ENCODE results near the gene GNRHR. TPM values are rescaled to one million over a fixed set of nuclear protein-coding genes. Genes with fewer than 3 reads are reported as not detected.

The GNRHR gene
- not detected in 5 replicates for total RNA-seq (2022; extraction: Qiagen RNA extraction; ENCODE audit: low read depth)

GRCh38 chr4:67754288-67754687 is at the start of gene GNRHR:
TSS of gene GNRHR (minus strand) at chr4:67754388. CDS start at chr4:67754335, 53 bp downstream.

GRCh38 chr4:67700738-67701516 is 53.3 kb downstream of the GNRHR start, which contains the start of gene UBA6:
TSS of gene UBA6 (minus strand) at chr4:67701155. CDS start at chr4:67701119, 36 bp downstream.

Other genes with a start within 250 kb of the GNRHR start
- 2.7 to 4.9 TPM (median 4.1 TPM) in 5 replicates for gene CENPC, start 208.9 kb downstream of the GNRHR start, total RNA-seq (2022; extraction: Qiagen RNA extraction; ENCODE audit: low read depth)
- gene STAP1, start 195.7 kb downstream of the GNRHR start, total RNA-seq (2022; extraction: Qiagen RNA extraction; ENCODE audit: low read depth): not detected in 5 replicates
- 12.1 to 21.5 TPM (median 20.3 TPM) in 5 replicates for gene UBA6, start 53.2 kb downstream of the GNRHR start, total RNA-seq (2022; extraction: Qiagen RNA extraction; ENCODE audit: low read depth)
- gene TMPRSS11D, start 129.6 kb upstream of the GNRHR start, total RNA-seq (2022; extraction: Qiagen RNA extraction; ENCODE audit: low read depth): not detected in 5 replicates
- gene TMPRSS11A, start 209.1 kb upstream of the GNRHR start, total RNA-seq (2022; extraction: Qiagen RNA extraction; ENCODE audit: low read depth): not detected in 5 replicates